ENCODE measurements around the gene FHOD3. TPM values are rescaled to one million over a fixed set of nuclear protein-coding genes. Genes with fewer than 3 reads are reported as not detected.

The FHOD3 gene
- total and polyA plus RNA-seq, 2 of the 8 experiments (the other 6 are each of a cell fraction or from before 2014, with no cell fraction given) = 9.7 to 10.5 TPM

DNA sequence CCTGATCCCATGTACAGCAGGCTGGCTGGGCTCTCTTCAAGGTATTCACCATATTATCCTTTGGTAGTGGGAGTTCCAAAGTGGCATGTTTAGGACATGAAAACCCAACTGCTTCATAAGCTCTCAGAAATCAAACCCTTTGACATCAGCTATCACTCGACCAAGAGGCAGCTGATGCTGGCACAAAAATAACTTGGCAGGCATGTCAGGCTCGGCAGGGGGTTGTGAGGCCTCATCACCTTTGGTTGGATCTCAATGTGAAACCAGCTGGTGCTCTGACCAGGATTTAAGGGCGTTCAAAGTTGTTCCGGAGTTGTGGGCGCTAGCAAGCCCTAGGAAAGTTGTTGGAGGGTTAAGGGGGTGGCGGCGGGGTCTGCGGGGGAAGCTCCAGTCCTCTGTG lies 171.9 kb downstream of the FHOD3 start:
- H3K27me3 ChIP-seq (replicated peaks in 1 of 4; ENCODE audit: control insufficient read depth in 3 of 4, extremely low read depth in 1 of 4, insufficient read depth in 3 of 4, low read length in 3 of 4) = no peaks in the 10 kb centered on the region
- H3K79me2 ChIP-seq (ENCODE audit: control insufficient read depth in 1 of 2, insufficient read depth in 2 of 2, low read length in 2 of 2) = no peaks in the 10 kb centered on the region
- H3K23ac ChIP-seq (ENCODE audit: insufficient read length) = no peak overlapping the region
- H3K27ac ChIP-seq (ENCODE audit: low read depth, low read length) = no peak overlapping the region
- H4K20me1 ChIP-seq (replicated peaks in 1 of 2; ENCODE audit: control insufficient read depth in 1 of 2, insufficient read depth in 2 of 2, low read length in 2 of 2) = no peaks in the 10 kb centered on the region
- no peak overlapping the region for H4K91ac ChIP-seq (replicated peaks; ENCODE audit: insufficient read length, low read length)
- DNase-seq (ENCODE audit: low read depth in 1 of 2, low spot score in 2 of 2) = no peak
- FAIRE-seq = no peak
- no peak overlapping the region for H2BK120ac ChIP-seq (replicated peaks; ENCODE audit: low read depth, low read length)
- H3K4me1 ChIP-seq (replicated peaks in 1 of 4; ENCODE audit: control insufficient read depth in 3 of 4, insufficient read depth in 4 of 4, low read length in 3 of 4) = peaks cover 3 to 16% (median 5%) of the 10 kb centered on the region in 4 experiments; a peak in 6 of 7 replicates
- ChIA-PET POLR2A (ENCODE audit: partially characterized antibody) (no interaction called here), CTCF (ENCODE audit: partially characterized antibody) (interaction anchor here (0.7 to 2.0 kb wide), 5 partner anchors 10 to 189 kb away, joined by 3 to 7 read pairs (median 3); no protein-coding TSS in a partner anchor)
- H3K9ac ChIP-seq (replicated peaks in 1 of 4; ENCODE audit: extremely low read depth in 1 of 4, low read depth in 3 of 4, low read length in 3 of 4) = no peak overlapping the region
- no peak overlapping the region for H3K18ac ChIP-seq (ENCODE audit: extremely low read depth, low read length)
- no peak overlapping the region for H3K14ac ChIP-seq (ENCODE audit: insufficient read length)
- 94% methylated on average over 8 of the region's 8 CpGs; no CpG with 5 or more reads in 1 of the 2 experiments for WGBS, 2 experiments (ENCODE audit: extremely low coverage in 1 of 2, insufficient coverage in 1 of 2, insufficient read length in 1 of 2, insufficient replicate concordance in 2 of 2, low coverage in 1 of 2, low lambda C conversion rate in 2 of 2, missing lambda C conversion rate in 1 of 2)
- no peak overlapping the region for H2AK5ac ChIP-seq (ENCODE audit: low read depth, low read length)
- H3K4me2 ChIP-seq (ENCODE audit: insufficient read depth in 1 of 2, low read depth in 2 of 2, low read length in 2 of 2) = no peak overlapping the region
- no peak overlapping the region for H2BK20ac ChIP-seq (ENCODE audit: low read length)
- no peaks in the 10 kb centered on the region for H3K36me3 ChIP-seq (ENCODE audit: control insufficient read depth in 2 of 4, insufficient read depth in 4 of 4, low read length in 3 of 4)
- H3K56ac ChIP-seq (replicated peaks; ENCODE audit: insufficient read length, low read depth, low read length) = no peak overlapping the region
- H3K4ac ChIP-seq (replicated peaks; ENCODE audit: insufficient read length, low read depth, low read length) = no peak overlapping the region
- no peak overlapping the region for H2AFZ ChIP-seq (ENCODE audit: low read length)
- TF ChIP-seq, protein P1, sequence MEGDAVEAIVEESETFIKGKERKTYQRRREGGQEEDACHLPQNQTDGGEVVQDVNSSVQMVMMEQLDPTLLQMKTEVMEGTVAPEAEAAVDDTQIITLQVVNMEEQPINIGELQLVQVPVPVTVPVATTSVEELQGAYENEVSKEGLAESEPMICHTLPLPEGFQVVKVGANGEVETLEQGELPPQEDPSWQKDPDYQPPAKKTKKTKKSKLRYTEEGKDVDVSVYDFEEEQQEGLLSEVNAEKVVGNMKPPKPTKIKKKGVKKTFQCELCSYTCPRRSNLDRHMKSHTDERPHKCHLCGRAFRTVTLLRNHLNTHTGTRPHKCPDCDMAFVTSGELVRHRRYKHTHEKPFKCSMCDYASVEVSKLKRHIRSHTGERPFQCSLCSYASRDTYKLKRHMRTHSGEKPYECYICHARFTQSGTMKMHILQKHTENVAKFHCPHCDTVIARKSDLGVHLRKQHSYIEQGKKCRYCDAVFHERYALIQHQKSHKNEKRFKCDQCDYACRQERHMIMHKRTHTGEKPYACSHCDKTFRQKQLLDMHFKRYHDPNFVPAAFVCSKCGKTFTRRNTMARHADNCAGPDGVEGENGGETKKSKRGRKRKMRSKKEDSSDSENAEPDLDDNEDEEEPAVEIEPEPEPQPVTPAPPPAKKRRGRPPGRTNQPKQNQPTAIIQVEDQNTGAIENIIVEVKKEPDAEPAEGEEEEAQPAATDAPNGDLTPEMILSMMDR (IDR thresholded peaks at IDR 0.05; ENCODE audit: control extremely low read depth in 1 of 3, insufficient read depth in 1 of 3, low read depth in 1 of 3, low read length in 3 of 3) = no peak
- TF ChIP-seq RAD21 (IDR thresholded peaks at IDR 0.05 in 1 of 2, conservative IDR thresholded peaks at IDR 0.05 in 1 of 2; ENCODE audit: low read depth in 2 of 2, low read length in 2 of 2) (no peak), CEBPB (IDR thresholded peaks at IDR 0.05; ENCODE audit: low read depth, low read length) (no peak), JUN (IDR thresholded peaks at IDR 0.05; ENCODE audit: low read depth, low read length) (no peak), EGR1 (IDR thresholded peaks at IDR 0.05; ENCODE audit: borderline replicate concordance, low read depth, low read length) (no peak), KDM4A (IDR thresholded peaks at IDR 0.05; ENCODE audit: low read depth, low read length, severe bottlenecking) (no peak), NANOG (IDR thresholded peaks at IDR 0.05; ENCODE audit: insufficient read depth, low read depth, low read length, poor library complexity, severe bottlenecking) (no peak), RXRA (IDR thresholded peaks at IDR 0.05; ENCODE audit: insufficient read depth, low read depth, low read length) (no peak), SIRT6 (IDR thresholded peaks at IDR 0.05; ENCODE audit: low read length) (no peak), SRF (IDR thresholded peaks at IDR 0.05; ENCODE audit: low read depth, low read length) (no peak), SP4 (IDR thresholded peaks at IDR 0.05; ENCODE audit: low read length) (no peak), SIX5 (IDR thresholded peaks at IDR 0.05; ENCODE audit: low read depth, low read length) (no peak)
- H3K79me1 ChIP-seq (ENCODE audit: low read depth, low read length) = no peaks in the 10 kb centered on the region; the same call in 1 of the 2 replicates
- H4K8ac ChIP-seq (ENCODE audit: extremely low read depth, insufficient read depth, low read length) = no peak overlapping the region
- no peak overlapping the region for H4K5ac ChIP-seq (ENCODE audit: insufficient read length, low read depth, low read length)
- H2BK5ac ChIP-seq (ENCODE audit: low read depth, low read length) = no peak overlapping the region
- H2BK12ac ChIP-seq (ENCODE audit: low read depth, low read length) = no peak overlapping the region
- H3K23me2 ChIP-seq (ENCODE audit: low read depth, low read length) = no peaks in the 10 kb centered on the region
- no peak overlapping the region for H3K4me3 ChIP-seq (ENCODE audit: extremely low read depth in 1 of 4, insufficient read depth in 2 of 4, low read depth in 3 of 4, low read length in 4 of 4)
- no peak overlapping the region for H2BK15ac ChIP-seq (ENCODE audit: low read length)
- H3K9me3 ChIP-seq (ENCODE audit: insufficient read depth in 2 of 2, low read depth in 1 of 2, low read length in 1 of 2) = no peaks in the 10 kb centered on the region
